ENCODE results near the gene CILP.

DNA sequence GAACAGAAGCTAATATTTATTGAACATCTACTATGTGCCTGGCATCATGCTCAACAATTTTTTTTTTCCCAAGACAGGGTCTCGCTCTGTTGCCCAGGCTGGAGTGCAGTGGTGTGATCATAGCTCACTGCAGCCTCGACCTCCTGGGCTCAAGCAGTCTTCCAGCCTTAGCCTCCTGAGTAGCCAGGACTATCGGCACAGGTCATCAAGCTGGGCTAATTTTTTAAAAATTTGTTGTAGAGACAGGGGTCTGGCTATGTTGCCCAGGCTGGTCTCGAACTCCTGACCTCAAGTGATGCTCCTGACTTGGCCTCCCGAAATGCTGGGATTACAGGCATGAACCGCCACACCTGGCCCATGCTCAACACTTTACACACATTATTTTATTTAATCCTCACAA lies 35.7 kb upstream of the CILP start:
- TF ChIP-seq CTCF (IDR thresholded peaks at IDR 0.05) (no peak), POLR2A (IDR thresholded peaks at IDR 0.05) (no peak)

All from esophagus squamous epithelium (tissue), 4 donors.